ENCODE data around the gene CHPT1. TPM values are rescaled to one million over a fixed set of nuclear protein-coding genes. Genes with fewer than 3 reads are reported as not detected.
"Not testable (repeated sequence)": the region's sequence is repeated elsewhere in the genome, so short reads cannot be mapped to it uniquely, and the experiment has no call there.

CHPT1 gene
- polyA plus RNA-seq, 1 donor = 174 TPM

- Histone ChIP-seq H3K27me3 (ENCODE audit: control insufficient read depth, insufficient read depth, low read length) (no peaks in the 10 kb centered on the region), H3K4me3 (ENCODE audit: low read length) (no peak overlapping the region), H3K9me3 (ENCODE audit: control insufficient read depth, low read depth, low read length) (no peaks in the 10 kb centered on the region), H3K36me3 (ENCODE audit: control insufficient read depth, insufficient read depth, low read length) (peaks cover 7% of the 10 kb centered on the region), H3K27ac (ENCODE audit: low read length) (peak overlapping the region; percentile 85), H3K4me1 (ENCODE audit: control insufficient read depth, insufficient read depth, low read length) (peaks cover 40% of the 10 kb centered on the region)
- WGBS (ENCODE audit: insufficient coverage, low lambda C conversion rate) = no CpG with 5 or more reads among the region's 2 CpGs
- no peak for DNase-seq
Observed at GRCh38 chr12:101713930-101714329, 16.5 kb downstream of the CHPT1 start.

- Histone ChIP-seq H3K27ac (ENCODE audit: low read length) (peak overlapping the region; percentile 85), H3K4me3 (ENCODE audit: low read length) (no peak overlapping the region), H3K4me1 (ENCODE audit: control insufficient read depth, insufficient read depth, low read length) (peaks cover 34% of the 10 kb centered on the region), H3K36me3 (ENCODE audit: control insufficient read depth, insufficient read depth, low read length) (peaks cover 7% of the 10 kb centered on the region), H3K9me3 (ENCODE audit: control insufficient read depth, low read depth, low read length) (no peaks in the 10 kb centered on the region), H3K27me3 (ENCODE audit: control insufficient read depth, insufficient read depth, low read length) (no peaks in the 10 kb centered on the region)
- whole genome bisulfite sequencing (ENCODE audit: insufficient coverage, low lambda C conversion rate) = no CpG with 5 or more reads among the region's 3 CpGs
- peak; percentile 40 to 64 for DNase-seq
Observed at GRCh38 chr12:101714877-101715444, 17.5 kb downstream of the CHPT1 start.

GRCh38 chr12:101719566-101719965 lies 22.1 kb downstream of the CHPT1 start:
- Histone ChIP-seq H3K27ac (ENCODE audit: low read length) (no peak overlapping the region), H3K36me3 (ENCODE audit: control insufficient read depth, insufficient read depth, low read length) (peaks cover 31% of the 10 kb centered on the region), H3K27me3 (ENCODE audit: control insufficient read depth, insufficient read depth, low read length) (no peaks in the 10 kb centered on the region), H3K4me1 (ENCODE audit: control insufficient read depth, insufficient read depth, low read length) (peaks cover 7% of the 10 kb centered on the region), H3K9me3 (ENCODE audit: control insufficient read depth, low read depth, low read length) (no peaks in the 10 kb centered on the region), H3K4me3 (ENCODE audit: low read length) (no peak overlapping the region)
- no peak for DNase-seq

GRCh38 chr12:101720118-101720517 lies 22.7 kb downstream of the CHPT1 start:
- H3K9me3 ChIP-seq (ENCODE audit: control insufficient read depth, low read depth, low read length) = no peaks in the 10 kb centered on the region
- H3K27ac ChIP-seq (ENCODE audit: low read length) = no peak overlapping the region
- peaks cover 31% of the 10 kb centered on the region for H3K36me3 ChIP-seq (ENCODE audit: control insufficient read depth, insufficient read depth, low read length)
- H3K4me3 ChIP-seq (ENCODE audit: low read length) = no peak overlapping the region
- peak in 1 of 2 donors; percentile 37 for DNase-seq
- no peaks in the 10 kb centered on the region for H3K27me3 ChIP-seq (ENCODE audit: control insufficient read depth, insufficient read depth, low read length)
- peaks cover 2% of the 10 kb centered on the region for H3K4me1 ChIP-seq (ENCODE audit: control insufficient read depth, insufficient read depth, low read length)

GRCh38 chr12:101722392-101722791 lies 25.0 kb downstream of the CHPT1 start:
- H3K27ac ChIP-seq (ENCODE audit: low read length) = no peak overlapping the region
- H3K36me3 ChIP-seq (ENCODE audit: control insufficient read depth, insufficient read depth, low read length) = peaks cover 33% of the 10 kb centered on the region
- WGBS (ENCODE audit: insufficient coverage, low lambda C conversion rate) = 100% methylated on average over 1 of the region's 4 CpGs

GRCh38 chr12:101727098-101727497 lies 29.7 kb downstream of the CHPT1 start:
- Histone ChIP-seq H3K4me1 (ENCODE audit: control insufficient read depth, insufficient read depth, low read length) (no peaks in the 10 kb centered on the region), H3K9me3 (ENCODE audit: control insufficient read depth, low read depth, low read length) (no peaks in the 10 kb centered on the region), H3K36me3 (ENCODE audit: control insufficient read depth, insufficient read depth, low read length) (peaks cover 33% of the 10 kb centered on the region), H3K27me3 (ENCODE audit: control insufficient read depth, insufficient read depth, low read length) (no peaks in the 10 kb centered on the region), H3K4me3 (ENCODE audit: low read length) (no peak overlapping the region), H3K27ac (ENCODE audit: low read length) (no peak overlapping the region)
- DNase-seq = no peak

More at GRCh38 chr12:101722392-101722791, 25.0 kb downstream of the CHPT1 start:
- DNase-seq = no peak
- no peaks in the 10 kb centered on the region for H3K9me3 ChIP-seq (ENCODE audit: control insufficient read depth, low read depth, low read length)
- no peaks in the 10 kb centered on the region for H3K27me3 ChIP-seq (ENCODE audit: control insufficient read depth, insufficient read depth, low read length)
- no peak overlapping the region for H3K4me3 ChIP-seq (ENCODE audit: low read length)
- no peaks in the 10 kb centered on the region for H3K4me1 ChIP-seq (ENCODE audit: control insufficient read depth, insufficient read depth, low read length)

- H3K27me3 ChIP-seq (ENCODE audit: control insufficient read depth, insufficient read depth, low read length) = no peaks in the 10 kb centered on the region
- H3K4me1 ChIP-seq (ENCODE audit: control insufficient read depth, insufficient read depth, low read length) = no peaks in the 10 kb centered on the region
- H3K36me3 ChIP-seq (ENCODE audit: control insufficient read depth, insufficient read depth, low read length) = peaks cover 27% of the 10 kb centered on the region
- H3K4me3 ChIP-seq (ENCODE audit: low read length) = no peak overlapping the region
- no peak overlapping the region for H3K27ac ChIP-seq (ENCODE audit: low read length)
- no peak for DNase-seq
- no peaks in the 10 kb centered on the region for H3K9me3 ChIP-seq (ENCODE audit: control insufficient read depth, low read depth, low read length)
Observed at GRCh38 chr12:101729842-101730241, 32.4 kb downstream of the CHPT1 start.

- no peak overlapping the region for H3K27ac ChIP-seq (ENCODE audit: low read length)
- H3K9me3 ChIP-seq (ENCODE audit: control insufficient read depth, low read depth, low read length) = no peaks in the 10 kb centered on the region
- no peaks in the 10 kb centered on the region for H3K27me3 ChIP-seq (ENCODE audit: control insufficient read depth, insufficient read depth, low read length)
- WGBS (ENCODE audit: insufficient coverage, low lambda C conversion rate) = no CpG with 5 or more reads among the region's 1 CpG
- H3K36me3 ChIP-seq (ENCODE audit: control insufficient read depth, insufficient read depth, low read length) = peaks cover 22% of the 10 kb centered on the region
- no peaks in the 10 kb centered on the region for H3K4me1 ChIP-seq (ENCODE audit: control insufficient read depth, insufficient read depth, low read length)
- DNase-seq = no peak
- H3K4me3 ChIP-seq (ENCODE audit: low read length) = no peak overlapping the region
Observed at GRCh38 chr12:101732318-101732717, 34.9 kb downstream of the CHPT1 start.

GRCh38 chr12:101733166-101733565 lies 35.7 kb downstream of the CHPT1 start:
- Histone ChIP-seq H3K4me3 (ENCODE audit: low read length) (no peak overlapping the region), H3K9me3 (ENCODE audit: control insufficient read depth, low read depth, low read length) (no peaks in the 10 kb centered on the region), H3K4me1 (ENCODE audit: control insufficient read depth, insufficient read depth, low read length) (no peaks in the 10 kb centered on the region), H3K27me3 (ENCODE audit: control insufficient read depth, insufficient read depth, low read length) (no peaks in the 10 kb centered on the region), H3K27ac (ENCODE audit: low read length) (no peak overlapping the region), H3K36me3 (ENCODE audit: control insufficient read depth, insufficient read depth, low read length) (peaks cover 20% of the 10 kb centered on the region)
- DNase-seq = no peak
- WGBS (ENCODE audit: insufficient coverage, low lambda C conversion rate) = no CpG with 5 or more reads among the region's 2 CpGs

- WGBS (ENCODE audit: insufficient coverage, low lambda C conversion rate) = 80% methylated on average over 1 of the region's 5 CpGs
- not testable (repeated sequence) for H3K4me3 ChIP-seq (ENCODE audit: low read length); H3K4me1 ChIP-seq (ENCODE audit: control insufficient read depth, insufficient read depth, low read length); DNase-seq; H3K27me3 ChIP-seq (ENCODE audit: control insufficient read depth, insufficient read depth, low read length); H3K9me3 ChIP-seq (ENCODE audit: control insufficient read depth, low read depth, low read length); H3K27ac ChIP-seq (ENCODE audit: low read length)
- H3K36me3 ChIP-seq (ENCODE audit: control insufficient read depth, insufficient read depth, low read length) = peaks cover 30% of the 10 kb centered on the region
Observed at GRCh38 chr12:101734482-101734881, 37.0 kb downstream of the CHPT1 start.

GRCh38 chr12:101737476-101737875 lies 40.0 kb downstream of the CHPT1 start:
- H3K4me3 ChIP-seq (ENCODE audit: low read length) = no peak overlapping the region
- WGBS (ENCODE audit: insufficient coverage, low lambda C conversion rate) = 66% methylated on average over 2 of the region's 6 CpGs
- H3K36me3 ChIP-seq (ENCODE audit: control insufficient read depth, insufficient read depth, low read length) = peaks cover 34% of the 10 kb centered on the region
- no peak for DNase-seq
- no peaks in the 10 kb centered on the region for H3K27me3 ChIP-seq (ENCODE audit: control insufficient read depth, insufficient read depth, low read length)
- no peak overlapping the region for H3K27ac ChIP-seq (ENCODE audit: low read length)
- H3K4me1 ChIP-seq (ENCODE audit: control insufficient read depth, insufficient read depth, low read length) = peaks cover 2% of the 10 kb centered on the region
- peaks cover 9% of the 10 kb centered on the region for H3K9me3 ChIP-seq (ENCODE audit: control insufficient read depth, low read depth, low read length)

All from large intestine (tissue), 3 donors.